Measurements from ENCODE around the gene YWHAB. TPM values are rescaled to one million over a fixed set of nuclear protein-coding genes. Genes with fewer than 3 reads are reported as not detected.

Gene YWHAB
- total RNA-seq, 2 donors from 2014 or later = 130 to 236 TPM

GRCh38 chr20:44943828-44944227, 58.3 kb downstream of the YWHAB start:
- no peaks in the 10 kb centered on the region for H3K9me3 Mint-ChIP-seq
- peaks cover 95% of the 10 kb centered on the region for H3K36me3 Mint-ChIP-seq (ENCODE audit: low read depth)
- no peak for ATAC-seq (replicated peaks)
- H3K4me1 Mint-ChIP-seq = peaks cover 4% of the 10 kb centered on the region
- no peak overlapping the region for H3K27ac Mint-ChIP-seq
- no peak overlapping the region for H3K4me3 Mint-ChIP-seq
- H3K27me3 Mint-ChIP-seq = no peaks in the 10 kb centered on the region

GRCh38 chr20:44945261-44945660, 59.8 kb downstream of the YWHAB start:
- Mint-ChIP-seq H3K9me3 (no peaks in the 10 kb centered on the region), H3K27ac (no peak overlapping the region), H3K4me3 (no peak overlapping the region), H3K36me3 (ENCODE audit: low read depth) (peaks cover 100% of the 10 kb centered on the region), H3K27me3 (no peaks in the 10 kb centered on the region), H3K4me1 (peaks cover 10% of the 10 kb centered on the region)
- no peak for ATAC-seq (replicated peaks)

GRCh38 chr20:44946271-44946852, 60.9 kb downstream of the YWHAB start:
- no peaks in the 10 kb centered on the region for H3K27me3 Mint-ChIP-seq
- no peak for ATAC-seq (replicated peaks)
- H3K36me3 Mint-ChIP-seq (ENCODE audit: low read depth) = peaks cover 100% of the 10 kb centered on the region
- peaks cover 11% of the 10 kb centered on the region for H3K4me1 Mint-ChIP-seq
- no peaks in the 10 kb centered on the region for H3K9me3 Mint-ChIP-seq
- peak overlapping the region; percentile 45 for H3K27ac Mint-ChIP-seq
- no peak overlapping the region for H3K4me3 Mint-ChIP-seq

GRCh38 chr20:44948107-44948506, 62.6 kb downstream of the YWHAB start:
- no peak overlapping the region for H3K27ac Mint-ChIP-seq
- no peak for ATAC-seq (replicated peaks)
- H3K4me3 Mint-ChIP-seq = no peak overlapping the region
- H3K36me3 Mint-ChIP-seq (ENCODE audit: low read depth) = peaks cover 100% of the 10 kb centered on the region
- no peaks in the 10 kb centered on the region for H3K27me3 Mint-ChIP-seq
- H3K4me1 Mint-ChIP-seq = peaks cover 19% of the 10 kb centered on the region
- H3K9me3 Mint-ChIP-seq = no peaks in the 10 kb centered on the region

GRCh38 chr20:44948513-44948912, 63.0 kb downstream of the YWHAB start:
- no peak for ATAC-seq (replicated peaks)
- Mint-ChIP-seq H3K36me3 (ENCODE audit: low read depth) (peaks cover 100% of the 10 kb centered on the region), H3K27ac (no peak overlapping the region), H3K4me3 (no peak overlapping the region), H3K27me3 (no peaks in the 10 kb centered on the region), H3K4me1 (peaks cover 23% of the 10 kb centered on the region), H3K9me3 (no peaks in the 10 kb centered on the region)

GRCh38 chr20:44950368-44950767, 64.9 kb downstream of the YWHAB start:
- Mint-ChIP-seq H3K4me1 (peaks cover 30% of the 10 kb centered on the region), H3K27me3 (no peaks in the 10 kb centered on the region), H3K4me3 (no peak overlapping the region), H3K36me3 (ENCODE audit: low read depth) (peaks cover 100% of the 10 kb centered on the region), H3K27ac (peak overlapping the region; percentile 16), H3K9me3 (no peaks in the 10 kb centered on the region)
- ATAC-seq (replicated peaks) = no peak

- Mint-ChIP-seq H3K4me3 (no peak overlapping the region), H3K4me1 (peaks cover 32% of the 10 kb centered on the region), H3K36me3 (ENCODE audit: low read depth) (peaks cover 100% of the 10 kb centered on the region), H3K27me3 (no peaks in the 10 kb centered on the region), H3K27ac (peak overlapping the region; percentile 60), H3K9me3 (no peaks in the 10 kb centered on the region)
- no peak for ATAC-seq (replicated peaks)
These were observed 67.2 kb downstream of the YWHAB start for GRCh38 chr20:44952731-44953130.

- Mint-ChIP-seq H3K9me3 (no peaks in the 10 kb centered on the region), H3K27ac (no peak overlapping the region), H3K27me3 (no peaks in the 10 kb centered on the region), H3K4me3 (no peak overlapping the region), H3K4me1 (peaks cover 46% of the 10 kb centered on the region), H3K36me3 (ENCODE audit: low read depth) (peaks cover 100% of the 10 kb centered on the region)
- no peak for ATAC-seq (replicated peaks)
These were observed 68.7 kb downstream of the YWHAB start for GRCh38 chr20:44954211-44954610.

- no peak for ATAC-seq (replicated peaks)
- Mint-ChIP-seq H3K27ac (no peak overlapping the region), H3K27me3 (no peaks in the 10 kb centered on the region), H3K4me1 (peaks cover 45% of the 10 kb centered on the region), H3K4me3 (no peak overlapping the region), H3K9me3 (no peaks in the 10 kb centered on the region), H3K36me3 (ENCODE audit: low read depth) (peaks cover 98% of the 10 kb centered on the region)
These were observed 69.8 kb downstream of the YWHAB start for GRCh38 chr20:44955270-44955669.

- no peak overlapping the region for H3K4me3 Mint-ChIP-seq
- H3K4me1 Mint-ChIP-seq = peaks cover 49% of the 10 kb centered on the region
- no peak overlapping the region for H3K27ac Mint-ChIP-seq
- no peak for ATAC-seq (replicated peaks)
- H3K36me3 Mint-ChIP-seq (ENCODE audit: low read depth) = peaks cover 86% of the 10 kb centered on the region
- no peaks in the 10 kb centered on the region for H3K27me3 Mint-ChIP-seq
- H3K9me3 Mint-ChIP-seq = no peaks in the 10 kb centered on the region
These were observed 70.9 kb downstream of the YWHAB start for GRCh38 chr20:44956410-44956809.

Other genes starting within 250 kb of the YWHAB start
- gene ADA, start 234.0 kb upstream of the YWHAB start, total RNA-seq = 10 to 100 TPM; 30.4 to 32.5 TPM
- gene CCN5, start 170.3 kb upstream of the YWHAB start, total RNA-seq = not detected
- under 1 TPM; 0.09 to 0.11 TPM for gene KCNK15, start 139.8 kb upstream of the YWHAB start, total RNA-seq
- under 1 TPM in 1 of 2 donors, not detected in 1; 0.13 TPM for gene RIMS4, start 75.2 kb upstream of the YWHAB start, total RNA-seq
- 10 to 100 TPM; 49.3 to 85.9 TPM for gene PABPC1L, start 24.4 kb downstream of the YWHAB start, total RNA-seq
- 10 to 100 TPM; 40.1 to 44.8 TPM for gene TOMM34, start 74.7 kb downstream of the YWHAB start, total RNA-seq
- gene STK4, start 80.8 kb downstream of the YWHAB start, total RNA-seq = 100 to 1,000 TPM; 168 to 215 TPM
- gene KCNS1, start 215.4 kb downstream of the YWHAB start, total RNA-seq = under 1 TPM; 0.15 to 0.24 TPM
- 1 to 10 TPM in 1 of 2 donors, not detected in 1; 5.4 TPM for gene WFDC5, start 229.5 kb downstream of the YWHAB start, total RNA-seq
- not detected for gene WFDC12, start 238.8 kb downstream of the YWHAB start, total RNA-seq